Osteocyte (in vitro differentiated cells): ENCODE measurements around the gene DISP2. TPM values are rescaled to one million over a fixed set of nuclear protein-coding genes. Genes with fewer than 3 reads are reported as not detected.
A peak's percentile ranks its signal among the peaks of the same experiment; 100 is the strongest.

ENCODE experiments used
- DNase-seq: peaks from one replicate; pipeline ENCODE4 v3.0.0; 2021; ENCODE audit warnings: mixed read lengths; ENCODE audit not compliant: unreplicated experiment; ENCODE audit errors: extremely low spot score
- H3K27ac Mint-ChIP-seq: one replicate; pipeline ENCODE4 v1.8.0; 2021; ENCODE audit warnings: mild to moderate bottlenecking, mixed read lengths; ENCODE audit not compliant: unreplicated experiment
- H3K27me3 Mint-ChIP-seq: one replicate; pipeline ENCODE4 v1.8.0; 2021; ENCODE audit warnings: mixed read lengths; ENCODE audit not compliant: unreplicated experiment
- H3K36me3 Mint-ChIP-seq: one replicate; pipeline ENCODE4 v1.8.0; 2021; ENCODE audit warnings: mixed read lengths; ENCODE audit not compliant: unreplicated experiment
- H3K4me1 Mint-ChIP-seq: one replicate; pipeline ENCODE4 v1.8.0; 2021; ENCODE audit warnings: mixed read lengths; ENCODE audit not compliant: unreplicated experiment
- H3K4me3 Mint-ChIP-seq: one replicate; pipeline ENCODE4 v1.8.0; 2021; ENCODE audit warnings: mild to moderate bottlenecking, moderate library complexity, mixed read lengths; ENCODE audit not compliant: unreplicated experiment
- H3K9me3 Mint-ChIP-seq: one replicate; pipeline ENCODE4 v1.8.0; 2021; ENCODE audit warnings: mixed read lengths; ENCODE audit not compliant: unreplicated experiment
- total RNA-seq: library from RNA; stranded (reverse); gene quantifications from 2 replicates; pipeline ENCODE4 v1.2.1, GENCODE V29; 2021
- TF ChIP-seq, protein P1 (sequence below): fragments of 200-600 bp; sonication (generic); IDR thresholded peaks from 2 replicates; pipeline ENCODE4 v1.5.0; 2021; ENCODE audit warnings: antibody characterized with exemption, mild to moderate bottlenecking, moderate library complexity

The DISP2 gene
- total RNA-seq, 1 donor from 2014 or later = 1.5 TPM

DNA sequence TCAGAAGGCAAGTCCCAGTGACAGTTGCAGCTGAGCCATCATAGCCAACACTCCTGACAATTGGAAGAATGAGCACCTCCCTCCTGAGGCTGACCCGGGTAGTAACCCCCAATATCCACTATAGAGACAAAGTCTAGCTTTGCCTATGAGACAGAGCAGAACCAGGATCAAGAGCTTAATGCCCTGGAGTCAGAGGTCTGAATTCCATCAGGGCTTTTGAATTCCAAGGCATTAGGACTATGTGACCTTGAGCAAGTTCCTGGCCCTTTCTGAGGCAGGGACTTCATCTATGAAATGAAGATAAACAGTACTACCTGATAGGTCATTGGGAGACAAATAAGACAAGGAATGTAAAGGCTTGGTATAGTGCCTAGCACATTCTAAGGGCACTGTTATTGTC, 37.6 kb upstream of the DISP2 start:
- DNase-seq = no peak
- peaks cover 4% of the 10 kb centered on the region for H3K36me3 Mint-ChIP-seq
- H3K9me3 Mint-ChIP-seq = no peaks in the 10 kb centered on the region
- H3K27ac Mint-ChIP-seq = no peak overlapping the region
- no peak overlapping the region for H3K4me3 Mint-ChIP-seq
- TF ChIP-seq, protein P1, sequence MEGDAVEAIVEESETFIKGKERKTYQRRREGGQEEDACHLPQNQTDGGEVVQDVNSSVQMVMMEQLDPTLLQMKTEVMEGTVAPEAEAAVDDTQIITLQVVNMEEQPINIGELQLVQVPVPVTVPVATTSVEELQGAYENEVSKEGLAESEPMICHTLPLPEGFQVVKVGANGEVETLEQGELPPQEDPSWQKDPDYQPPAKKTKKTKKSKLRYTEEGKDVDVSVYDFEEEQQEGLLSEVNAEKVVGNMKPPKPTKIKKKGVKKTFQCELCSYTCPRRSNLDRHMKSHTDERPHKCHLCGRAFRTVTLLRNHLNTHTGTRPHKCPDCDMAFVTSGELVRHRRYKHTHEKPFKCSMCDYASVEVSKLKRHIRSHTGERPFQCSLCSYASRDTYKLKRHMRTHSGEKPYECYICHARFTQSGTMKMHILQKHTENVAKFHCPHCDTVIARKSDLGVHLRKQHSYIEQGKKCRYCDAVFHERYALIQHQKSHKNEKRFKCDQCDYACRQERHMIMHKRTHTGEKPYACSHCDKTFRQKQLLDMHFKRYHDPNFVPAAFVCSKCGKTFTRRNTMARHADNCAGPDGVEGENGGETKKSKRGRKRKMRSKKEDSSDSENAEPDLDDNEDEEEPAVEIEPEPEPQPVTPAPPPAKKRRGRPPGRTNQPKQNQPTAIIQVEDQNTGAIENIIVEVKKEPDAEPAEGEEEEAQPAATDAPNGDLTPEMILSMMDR = no peak
- H3K27me3 Mint-ChIP-seq = no peaks in the 10 kb centered on the region
- peaks cover 27% of the 10 kb centered on the region for H3K4me1 Mint-ChIP-seq

DNA sequence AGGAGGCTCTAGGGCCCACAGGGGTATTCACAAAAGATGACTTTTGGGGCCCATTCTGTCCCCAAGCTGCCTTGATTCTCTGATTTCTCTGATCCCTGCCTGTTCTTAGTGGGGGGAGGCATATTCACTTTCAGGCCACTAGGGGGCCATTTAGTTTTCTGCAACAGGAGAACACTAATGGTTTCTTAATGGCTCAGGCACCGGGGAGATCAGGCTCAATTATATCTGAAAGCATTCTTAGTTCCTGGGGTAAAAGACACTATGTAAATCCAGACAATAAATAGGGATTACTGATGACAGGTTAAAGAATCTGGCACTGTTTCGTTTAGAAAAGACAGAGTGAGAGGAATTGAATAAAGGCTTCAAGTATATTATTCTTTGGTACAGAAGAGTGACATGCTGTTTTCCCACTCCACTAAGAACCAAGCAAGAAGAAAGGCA, 37.1 kb upstream of the DISP2 start:
- Mint-ChIP-seq H3K27me3 (no peaks in the 10 kb centered on the region), H3K4me1 (peaks cover 33% of the 10 kb centered on the region), H3K27ac (peak overlapping the region; percentile 65), H3K36me3 (peaks cover 7% of the 10 kb centered on the region), H3K4me3 (peak overlapping the region; percentile 36), H3K9me3 (no peaks in the 10 kb centered on the region)
- no peak for DNase-seq
- TF ChIP-seq, protein P1 = peak; percentile 91

DNA sequence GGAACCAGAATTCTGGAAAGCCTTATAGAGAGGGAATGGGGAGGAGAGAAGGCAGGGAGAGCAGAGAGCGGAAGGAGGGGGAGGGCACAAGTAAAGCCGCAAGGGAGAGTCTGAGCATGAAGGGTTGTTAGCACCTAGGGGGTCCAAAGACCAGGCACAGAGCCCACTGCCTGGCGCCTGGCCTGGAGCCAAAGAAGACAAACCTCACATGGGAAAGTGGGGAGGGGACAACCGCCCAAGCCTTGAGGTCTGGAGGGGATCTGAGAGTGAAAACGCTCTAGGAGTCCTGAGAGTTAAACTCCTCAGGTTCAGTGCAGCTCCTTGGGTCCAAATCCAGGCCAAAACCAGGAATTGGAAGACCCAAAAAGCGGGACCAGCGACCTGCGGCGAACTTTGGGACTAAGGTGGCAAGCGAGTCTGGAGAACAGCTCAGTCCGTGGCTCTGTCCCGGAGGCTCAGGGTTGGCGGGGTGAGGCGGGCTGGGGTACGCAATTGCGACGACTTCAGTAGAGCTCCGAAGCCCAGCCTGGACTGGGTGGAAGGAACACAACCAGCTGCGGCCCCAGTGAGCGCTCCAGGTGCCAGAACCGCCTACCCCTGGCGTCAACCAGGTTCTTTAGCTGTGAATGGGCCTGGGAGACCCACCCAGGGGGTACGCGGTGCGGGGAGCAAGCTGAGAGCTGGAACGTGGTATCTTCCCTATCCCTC, 35.3 kb upstream of the DISP2 start:
- H3K4me3 Mint-ChIP-seq = peak overlapping the region; percentile 76
- DNase-seq = no peak
- H3K4me1 Mint-ChIP-seq = peaks cover 50% of the 10 kb centered on the region
- peaks cover 8% of the 10 kb centered on the region for H3K36me3 Mint-ChIP-seq
- H3K9me3 Mint-ChIP-seq = no peaks in the 10 kb centered on the region
- H3K27me3 Mint-ChIP-seq = no peaks in the 10 kb centered on the region
- TF ChIP-seq, protein P1 = no peak
- peak overlapping the region; percentile 91 for H3K27ac Mint-ChIP-seq

DNA sequence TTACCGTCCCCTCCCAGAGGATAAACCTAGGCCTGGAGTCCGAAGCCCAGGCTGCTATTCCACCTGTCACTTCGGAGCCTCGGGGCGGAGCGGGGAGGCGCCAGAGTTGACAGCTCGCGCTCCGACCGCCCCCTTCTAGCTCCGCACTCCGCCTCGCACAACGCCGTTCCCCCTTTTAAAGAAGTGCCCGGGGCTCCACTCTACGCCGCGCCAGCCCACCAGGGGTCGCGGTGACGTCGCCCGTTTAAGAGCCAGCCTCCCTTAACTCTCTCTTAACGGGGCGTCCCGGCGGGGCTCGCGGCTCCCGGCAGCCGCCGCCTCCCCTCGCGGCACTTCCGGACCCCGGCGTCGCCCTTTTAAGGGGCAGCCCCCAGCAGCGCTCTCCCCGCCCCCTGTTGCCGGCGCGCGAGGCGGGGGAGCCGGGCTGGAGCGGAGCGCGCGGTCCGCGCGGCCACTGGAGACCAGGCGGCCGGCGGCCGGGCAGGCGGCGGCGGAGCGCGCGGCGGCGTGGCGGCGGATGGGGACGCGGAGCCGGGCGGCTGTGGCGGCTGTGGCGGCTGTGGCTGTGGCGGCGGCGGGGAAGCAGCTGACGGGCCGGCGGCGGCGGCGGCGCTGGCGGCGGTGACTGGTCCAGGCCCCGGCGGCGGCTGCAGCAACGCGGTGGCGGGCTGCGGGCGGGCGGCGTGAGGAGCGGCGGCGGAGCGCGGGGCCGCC, 34.6 kb upstream of the DISP2 start, which contains the start of gene INAFM2:
TSS of gene INAFM2 (plus strand) at position 454 of the 714 bp plus-strand sequence. CDS start 364 bp downstream, outside the sequence.
- H3K9me3 Mint-ChIP-seq = no peaks in the 10 kb centered on the region
- peak within 1 kb of the TSS; percentile 91 for H3K27ac Mint-ChIP-seq
- peak; percentile 97 for DNase-seq
- TF ChIP-seq, protein P1 = peak; percentile 66
- H3K27me3 Mint-ChIP-seq = no peaks in the 10 kb centered on the region
- H3K36me3 Mint-ChIP-seq = peaks cover 8% of the 10 kb centered on the region
- peaks cover 57% of the 10 kb centered on the region for H3K4me1 Mint-ChIP-seq
- peak within 1 kb of the TSS; percentile 82 for H3K4me3 Mint-ChIP-seq
